HFF-Myc (cell line): Measurements from ENCODE around the gene NUDT22.

Source experiments
- DNase-seq: peaks from one replicate; pipeline ENCODE4 v3.0.0-alpha.2; 2011; ENCODE audit warnings: low read depth; ENCODE audit errors: extremely low read depth
- H3K4me3 ChIP-seq: replicated peaks from 2 replicates; pipeline ENCODE4 v1.5.1; 2011; ENCODE audit warnings: low read depth, mild to moderate bottlenecking, control low read depth, low read length
- CTCF ChIP-seq: IDR thresholded peaks from 2 replicates; pipeline ENCODE4 v1.5.1; 2012; ENCODE audit warnings: mild to moderate bottlenecking, low read depth, low read length, control low read depth; ENCODE audit errors: missing control alignments

NUDT22 gene

GRCh38 chr11:64266339-64266738 is 40.3 kb downstream of the NUDT22 start:
- H3K4me3 ChIP-seq = no peak overlapping the region
- TF ChIP-seq CTCF = no peak
- DNase-seq = no peak

GRCh38 chr11:64267207-64267945 is 41.3 kb downstream of the NUDT22 start:
- DNase-seq = no peak
- no peak overlapping the region for H3K4me3 ChIP-seq
- TF ChIP-seq CTCF = no peak

GRCh38 chr11:64268025-64268892 is 42.2 kb downstream of the NUDT22 start:
- no peak for TF ChIP-seq CTCF
- no peak for DNase-seq
- peak overlapping the region; percentile 69 for H3K4me3 ChIP-seq

- DNase-seq = no peak
- peak overlapping the region; percentile 69 for H3K4me3 ChIP-seq
- no peak for TF ChIP-seq CTCF
These were observed 42.9 kb downstream of the NUDT22 start for GRCh38 chr11:64268893-64269539.

GRCh38 chr11:64269540-64270220 is 43.6 kb downstream of the NUDT22 start:
- DNase-seq = peak; percentile 100
- no peak for TF ChIP-seq CTCF
- peak overlapping the region; percentile 69 for H3K4me3 ChIP-seq

- H3K4me3 ChIP-seq = no peak overlapping the region
- TF ChIP-seq CTCF = no peak
- DNase-seq = no peak
These were observed 49.1 kb downstream of the NUDT22 start for GRCh38 chr11:64275031-64275800.
